NCI-H2196 (cell line): ENCODE results near the gene ARHGEF39.

ENCODE experiments used
- DNase-seq: peaks from one replicate; lab custom pipeline; 2025; ENCODE audit not compliant: unreplicated experiment; lab: John Stamatoyannopoulos, UW

ARHGEF39 gene

GRCh38 chr9:35679091-35679490 is 14.1 kb upstream of the ARHGEF39 start:
- no peak for DNase-seq

- DNase-seq: no peak
Measured at GRCh38 chr9:35675732-35676392, 10.9 kb upstream of the ARHGEF39 start.

- no peak for DNase-seq
Measured at GRCh38 chr9:35675204-35675603, 10.2 kb upstream of the ARHGEF39 start.

GRCh38 chr9:35674025-35674361 is 9.0 kb upstream of the ARHGEF39 start:
- DNase-seq: no peak

- DNase-seq: peak; percentile 73
Measured at GRCh38 chr9:35673132-35674024, 8.4 kb upstream of the ARHGEF39 start, which contains the start of gene CA9. Gene CA9 (plus strand): TSS chr9:35673928. CDS start chr9:35673960, 32 bp downstream.

GRCh38 chr9:35669331-35670145 is 4.5 kb upstream of the ARHGEF39 start:
- peak; percentile 67 for DNase-seq

- DNase-seq: no peak
Measured at GRCh38 chr9:35667939-35668338, 2.9 kb upstream of the ARHGEF39 start.

- DNase-seq: no peak
Measured at GRCh38 chr9:35666549-35666948, 1.6 kb upstream of the ARHGEF39 start.

- no peak for DNase-seq
Measured at GRCh38 chr9:35666045-35666444, 1.1 kb upstream of the ARHGEF39 start.

GRCh38 chr9:35665471-35665818 is 450 bp upstream of the ARHGEF39 start:
- no peak for DNase-seq

- no peak for DNase-seq
Measured at GRCh38 chr9:35662437-35662836, 2.6 kb downstream of the ARHGEF39 start.

- DNase-seq: no peak
Measured at GRCh38 chr9:35661756-35662350, 3.1 kb downstream of the ARHGEF39 start.

GRCh38 chr9:35660966-35661415 is 4.0 kb downstream of the ARHGEF39 start:
- peak; percentile 47 for DNase-seq

GRCh38 chr9:35659340-35659739 is 5.7 kb downstream of the ARHGEF39 start:
- no peak for DNase-seq

- no peak for DNase-seq
Measured at GRCh38 chr9:35658968-35659220, 6.1 kb downstream of the ARHGEF39 start.

GRCh38 chr9:35658137-35658967 is 6.6 kb downstream of the ARHGEF39 start, which contains the start of gene CCDC107:
Gene CCDC107 (plus strand): TSS chr9:35658292. CDS start chr9:35658380, 88 bp downstream.
- peak; percentile 91 for DNase-seq

GRCh38 chr9:35657546-35658136 is 7.4 kb downstream of the ARHGEF39 start, which contains the start of gene RMRP:
Gene RMRP (minus strand): TSS chr9:35658019.
- peak; percentile 98 for DNase-seq

GRCh38 chr9:35656831-35657545 is 8.0 kb downstream of the ARHGEF39 start:
- no peak for DNase-seq

- DNase-seq: no peak
Measured at GRCh38 chr9:35656348-35656747, 8.6 kb downstream of the ARHGEF39 start.
